ENCODE results near the gene MCOLN1. TPM values are rescaled to one million over a fixed set of nuclear protein-coding genes. Genes with fewer than 3 reads are reported as not detected.

The MCOLN1 gene
- total RNA-seq, 1 experiment from 2014 or later = 15.7 TPM

DNA sequence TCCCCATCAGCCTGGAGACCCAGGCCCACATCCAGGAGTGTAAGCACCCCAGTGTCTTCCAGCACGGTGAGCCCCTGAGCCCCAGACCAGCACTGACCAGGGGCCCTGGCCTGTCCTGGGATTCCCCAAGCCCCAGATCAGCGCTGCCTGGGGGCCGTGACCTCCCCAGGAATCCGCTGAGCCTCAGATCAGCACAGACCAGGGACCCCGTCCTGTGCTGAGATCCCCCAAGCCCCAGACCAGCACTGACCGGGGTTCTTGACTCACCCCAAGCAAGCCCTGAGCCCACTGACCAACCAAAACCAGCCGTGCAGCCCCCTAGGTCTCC is 5.7 kb downstream of the MCOLN1 start:
- H4K5ac ChIP-seq (ENCODE audit: insufficient read length, low read depth, low read length) = no peak overlapping the region
- H3K27ac ChIP-seq (ENCODE audit: insufficient read length, low read depth, low read length) = no peak overlapping the region
- H3K9ac ChIP-seq (ENCODE audit: extremely low read depth, insufficient read length, low read length) = no peak overlapping the region
- no peak overlapping the region for H2AK5ac ChIP-seq (ENCODE audit: insufficient read length, low read length)
- H2BK5ac ChIP-seq (ENCODE audit: insufficient read length, low read length) = no peak overlapping the region
- no peak overlapping the region for H3T11ph ChIP-seq (ENCODE audit: low read length)
- H3K9me3 ChIP-seq (ENCODE audit: control insufficient read depth, low read depth, low read length) = no peaks in the 10 kb centered on the region
- no peak overlapping the region for H2BK15ac ChIP-seq (ENCODE audit: low read depth, low read length)
- Mint-ChIP-seq H3K27me3 (ENCODE audit: low read depth) (no peaks in the 10 kb centered on the region), H3K27ac (no peak overlapping the region), H3K4me1 (peaks cover 0 to 1% of the 10 kb centered on the region in 2 experiments; a peak in 1 of 4 replicates), H3K4me3 (no peak overlapping the region), H3K36me3 (ENCODE audit: insufficient read depth in 1 of 3, low read depth in 3 of 3) (peaks cover 4 to 26% (median 24%) of the 10 kb centered on the region in 3 experiments; a peak in 6 of 7 replicates), H3K9me3 (no peaks in the 10 kb centered on the region)
- H3K23me2 ChIP-seq (ENCODE audit: insufficient read length, low read depth, low read length, poor library complexity, severe bottlenecking) = peaks cover 4% of the 10 kb centered on the region
- no peak overlapping the region for H2AFZ ChIP-seq (ENCODE audit: low read length)
- H2BK12ac ChIP-seq (ENCODE audit: insufficient read length, low read depth, low read length) = no peak overlapping the region
- no peak overlapping the region for H3K23ac ChIP-seq (ENCODE audit: insufficient read length, low read depth, low read length)
- H3K79me2 ChIP-seq (ENCODE audit: insufficient read depth, low read length) = no peaks in the 10 kb centered on the region
- no peak overlapping the region for H3K56ac ChIP-seq (ENCODE audit: insufficient read length, low read depth, low read length)
- peaks cover 2% of the 10 kb centered on the region for H3K4me1 ChIP-seq (ENCODE audit: insufficient read depth, low read length)
- TF ChIP-seq, protein P1, sequence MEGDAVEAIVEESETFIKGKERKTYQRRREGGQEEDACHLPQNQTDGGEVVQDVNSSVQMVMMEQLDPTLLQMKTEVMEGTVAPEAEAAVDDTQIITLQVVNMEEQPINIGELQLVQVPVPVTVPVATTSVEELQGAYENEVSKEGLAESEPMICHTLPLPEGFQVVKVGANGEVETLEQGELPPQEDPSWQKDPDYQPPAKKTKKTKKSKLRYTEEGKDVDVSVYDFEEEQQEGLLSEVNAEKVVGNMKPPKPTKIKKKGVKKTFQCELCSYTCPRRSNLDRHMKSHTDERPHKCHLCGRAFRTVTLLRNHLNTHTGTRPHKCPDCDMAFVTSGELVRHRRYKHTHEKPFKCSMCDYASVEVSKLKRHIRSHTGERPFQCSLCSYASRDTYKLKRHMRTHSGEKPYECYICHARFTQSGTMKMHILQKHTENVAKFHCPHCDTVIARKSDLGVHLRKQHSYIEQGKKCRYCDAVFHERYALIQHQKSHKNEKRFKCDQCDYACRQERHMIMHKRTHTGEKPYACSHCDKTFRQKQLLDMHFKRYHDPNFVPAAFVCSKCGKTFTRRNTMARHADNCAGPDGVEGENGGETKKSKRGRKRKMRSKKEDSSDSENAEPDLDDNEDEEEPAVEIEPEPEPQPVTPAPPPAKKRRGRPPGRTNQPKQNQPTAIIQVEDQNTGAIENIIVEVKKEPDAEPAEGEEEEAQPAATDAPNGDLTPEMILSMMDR (conservative IDR thresholded peaks at IDR 0.05) = no peak
- H3K18ac ChIP-seq (ENCODE audit: insufficient read length, low read depth, low read length) = no peak overlapping the region
- H3K27me3 ChIP-seq (ENCODE audit: insufficient read depth, low read length) = no peaks in the 10 kb centered on the region
- no peak overlapping the region for H3K4me2 ChIP-seq (ENCODE audit: insufficient read depth, insufficient read length, low read length)
- no peak overlapping the region for H2BK20ac ChIP-seq (ENCODE audit: low read depth, low read length, poor library complexity, severe bottlenecking)
- H2BK120ac ChIP-seq (ENCODE audit: low read depth, low read length, poor library complexity, severe bottlenecking) = no peak overlapping the region
- H3K79me1 ChIP-seq (ENCODE audit: insufficient read depth, low read depth, low read length, poor library complexity, severe bottlenecking) = no peaks in the 10 kb centered on the region
- WGBS (ENCODE audit: extremely low coverage, insufficient read length, low lambda C conversion rate) = no CpG with 5 or more reads among the region's 7 CpGs
- no peak overlapping the region for H3K4ac ChIP-seq (ENCODE audit: low read depth, low read length)
- H4K8ac ChIP-seq (replicated peaks; ENCODE audit: insufficient read length, low read depth, low read length) = no peak overlapping the region
- no peaks in the 10 kb centered on the region for H4K20me1 ChIP-seq (ENCODE audit: control insufficient read depth, insufficient read depth, insufficient read length)
- no peak overlapping the region for H4K91ac ChIP-seq (ENCODE audit: insufficient read length, low read depth, low read length)
- no peak for DNase-seq
- no peak overlapping the region for H3K14ac ChIP-seq (ENCODE audit: insufficient read depth, low read length)

Measured in H9 (cell line).